Mononuclear cell (primary cell): Measurements from ENCODE around the gene CSN2. TPM values are rescaled to one million over a fixed set of nuclear protein-coding genes. Genes with fewer than 3 reads are reported as not detected.
"Not testable (repeated sequence)": the region's sequence is repeated elsewhere in the genome, so short reads cannot be mapped to it uniquely, and the experiment has no call there.

Experiments used
- H3K27me3 ChIP-seq: 2 replicates; pipeline ENCODE4 v1.6.0; 2011; ENCODE audit warnings: low read length, control low read depth; ENCODE audit not compliant: insufficient read depth
- H3K4me1 ChIP-seq: 2 replicates; pipeline ENCODE4 v1.5.1; 2011; ENCODE audit warnings: mild to moderate bottlenecking, low read length, control low read depth; ENCODE audit not compliant: insufficient read depth
- H3K4me3 ChIP-seq: 2 replicates; pipeline ENCODE4 v1.5.1; 2011; ENCODE audit warnings: mild to moderate bottlenecking, low read length, moderate library complexity
- H3K9me3 ChIP-seq: 2 replicates; pipeline ENCODE4 v1.5.1; 2011; ENCODE audit warnings: low read depth, mild to moderate bottlenecking, control low read depth, low read length
- total RNA-seq: library from RNA; depleted of rRNA; stranded (reverse); fragments of >200 nt; gene quantifications from one replicate; pipeline ENCODE4 v1.2.3, GENCODE V29; 2012

Gene CSN2
- total RNA-seq, 1 donor: not detected

DNA sequence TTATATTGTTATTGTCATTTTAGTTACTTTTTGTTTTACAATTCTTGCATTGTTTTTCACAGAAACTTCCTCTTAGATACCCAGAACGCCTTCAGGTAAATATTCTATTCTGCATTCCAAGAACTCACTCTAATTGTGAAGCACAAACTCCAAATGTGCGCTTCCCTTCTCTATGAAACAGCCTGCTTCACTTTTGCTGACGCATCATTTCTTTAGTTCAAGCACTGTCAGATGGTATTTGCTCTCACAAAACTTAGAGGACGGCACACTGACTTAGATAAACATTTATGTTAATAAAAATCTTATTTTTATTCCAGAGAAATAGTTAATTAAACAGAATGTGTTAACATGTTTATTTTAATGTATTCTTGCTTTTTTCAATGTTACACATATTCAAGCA is 31.4 kb downstream of the CSN2 start:
- Histone ChIP-seq H3K4me3 (no peak overlapping the region), H3K27me3 (no peaks in the 10 kb centered on the region), H3K9me3 (no peaks in the 10 kb centered on the region), H3K4me1 (no peaks in the 10 kb centered on the region)

DNA sequence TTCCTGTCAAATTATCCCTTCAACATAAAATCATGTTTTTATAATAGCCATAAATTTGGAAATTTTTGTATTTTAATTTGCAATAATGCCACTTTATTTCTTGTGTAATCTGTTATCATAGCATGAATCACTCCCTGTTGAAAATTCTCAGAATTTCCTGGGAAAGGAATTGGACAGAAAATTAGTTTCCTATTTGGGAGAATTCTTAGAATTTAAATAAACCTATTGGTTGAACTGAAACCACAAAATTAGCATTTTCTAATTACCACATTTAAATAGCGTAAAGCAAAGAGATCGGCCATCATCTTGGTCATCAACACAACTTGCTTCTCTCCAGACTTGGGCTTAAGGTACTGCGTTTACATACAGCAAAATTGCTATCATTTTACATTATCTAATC is 34.8 kb downstream of the CSN2 start, which contains the start of gene CSN1S1:
Gene CSN1S1, plus strand, starts transcription at position 301 of the 400 bp plus-strand sequence. CDS start 1,488 bp downstream, outside the sequence.
- no peaks in the 10 kb centered on the region for H3K27me3 ChIP-seq
- H3K4me3 ChIP-seq: no peak within 1 kb of the TSS
- H3K9me3 ChIP-seq: no peaks in the 10 kb centered on the region
- H3K4me1 ChIP-seq: no peaks in the 10 kb centered on the region

DNA sequence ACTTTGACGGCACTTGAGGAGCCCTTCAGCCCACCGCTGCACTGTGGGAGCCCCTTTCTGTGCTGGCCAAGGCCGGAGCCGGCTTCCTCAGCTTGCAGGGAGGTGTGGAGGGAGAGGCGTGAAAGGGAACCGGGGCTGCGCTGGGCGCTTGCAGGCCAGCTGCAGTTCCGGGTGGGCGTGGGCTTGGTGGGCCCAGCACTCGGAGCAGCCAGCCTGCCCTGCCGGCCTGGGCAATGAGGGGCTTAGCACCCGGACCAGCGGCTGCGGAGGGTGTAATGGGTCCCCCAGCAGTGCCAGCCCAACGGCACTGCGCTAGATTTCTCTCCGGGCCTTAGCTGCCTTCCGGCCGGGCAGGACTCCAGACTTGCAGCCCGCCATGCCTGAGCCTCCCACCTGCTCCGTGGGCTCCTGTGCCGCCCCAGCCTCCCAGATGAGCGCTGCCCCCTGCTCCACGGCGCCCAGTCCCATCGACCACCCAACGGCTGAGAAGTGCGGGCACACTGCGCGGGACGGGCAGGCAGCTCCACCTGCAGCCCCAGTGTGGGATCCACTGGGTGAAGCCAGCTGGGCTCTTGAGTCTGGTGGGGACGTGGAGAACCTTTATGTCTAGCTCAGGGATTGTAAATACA is 41.6 kb downstream of the CSN2 start:
- not testable (repeated sequence) for H3K9me3 ChIP-seq, H3K4me3 ChIP-seq, H3K4me1 ChIP-seq, H3K27me3 ChIP-seq

GRCh38 chr4:69920874-69921273 is 44.7 kb downstream of the CSN2 start:
- no peaks in the 10 kb centered on the region for H3K27me3 ChIP-seq
- no peaks in the 10 kb centered on the region for H3K4me1 ChIP-seq
- no peak overlapping the region for H3K4me3 ChIP-seq
- no peaks in the 10 kb centered on the region for H3K9me3 ChIP-seq

GRCh38 chr4:69910016-69910782 is 55.3 kb downstream of the CSN2 start:
- H3K4me3 ChIP-seq: no peak overlapping the region
- no peaks in the 10 kb centered on the region for H3K27me3 ChIP-seq
- H3K9me3 ChIP-seq: no peaks in the 10 kb centered on the region

GRCh38 chr4:69909195-69909594 is 56.3 kb downstream of the CSN2 start:
- no peak overlapping the region for H3K4me3 ChIP-seq
- no peaks in the 10 kb centered on the region for H3K9me3 ChIP-seq
- no peaks in the 10 kb centered on the region for H3K27me3 ChIP-seq
- no peaks in the 10 kb centered on the region for H3K4me1 ChIP-seq

More at GRCh38 chr4:69910016-69910782, 55.3 kb downstream of the CSN2 start:
- no peaks in the 10 kb centered on the region for H3K4me1 ChIP-seq

DNA sequence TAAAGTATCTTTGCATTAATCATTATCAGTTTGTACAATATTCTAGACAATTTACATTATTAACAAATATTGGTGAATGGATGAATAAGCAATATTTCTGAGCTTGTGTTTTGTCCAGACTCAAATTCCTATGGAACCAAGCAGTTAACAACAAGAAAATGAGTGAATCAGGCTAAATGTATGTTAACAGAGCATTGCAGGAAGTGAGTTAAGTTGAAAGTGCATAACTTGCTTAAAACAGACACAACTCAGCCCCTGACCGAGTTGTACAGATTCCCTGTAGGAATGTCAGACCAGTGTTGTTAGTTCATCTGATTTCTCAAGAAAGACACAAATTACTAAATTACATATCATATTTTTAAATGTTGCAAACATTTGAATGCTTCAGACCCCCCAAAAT is 58.4 kb downstream of the CSN2 start:
- no peaks in the 10 kb centered on the region for H3K27me3 ChIP-seq
- H3K4me1 ChIP-seq: no peaks in the 10 kb centered on the region
- H3K4me3 ChIP-seq: no peak overlapping the region
- H3K9me3 ChIP-seq: no peaks in the 10 kb centered on the region

Other genes with a start within 250 kb of the CSN2 start
- 8.1 TPM for gene SULT1B1, start 205.1 kb downstream of the CSN2 start, total RNA-seq
- gene SULT1E1, start 105.6 kb downstream of the CSN2 start, total RNA-seq: not detected
- not detected for gene CSN1S1, start 34.7 kb downstream of the CSN2 start, total RNA-seq
- not detected for gene STATH, start 30.2 kb upstream of the CSN2 start, total RNA-seq
- gene HTN3, start 62.7 kb upstream of the CSN2 start, total RNA-seq: not detected
- gene HTN1, start 84.7 kb upstream of the CSN2 start, total RNA-seq: not detected
- gene PRR27, start 188.5 kb upstream of the CSN2 start, total RNA-seq: not detected
- not detected for gene ODAM, start 230.0 kb upstream of the CSN2 start, total RNA-seq